ENCODE measurements around the gene IGF1R.

DNA sequence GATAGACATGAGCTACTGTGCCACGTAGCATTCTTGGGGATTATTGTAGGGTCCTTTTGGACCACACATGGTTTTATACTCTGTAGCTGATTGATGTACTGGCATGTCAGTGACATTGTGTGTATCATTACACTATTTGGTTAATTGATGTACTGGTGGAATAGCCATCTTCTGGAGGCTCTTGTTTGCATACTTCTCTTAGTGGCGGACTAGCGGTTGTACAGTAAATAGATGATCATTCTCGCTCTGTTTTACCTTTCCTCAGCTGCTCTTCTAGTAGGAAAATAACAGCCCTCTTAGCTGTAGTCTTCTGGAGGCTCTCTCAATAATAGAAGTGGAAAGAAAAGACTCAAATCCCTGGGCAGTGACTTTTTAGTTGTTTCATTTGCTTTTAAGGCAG, 24.8 kb downstream of the IGF1R start:
- no peak for TF ChIP-seq POLR2A (IDR thresholded peaks at IDR 0.05)
- TF ChIP-seq, protein P1, sequence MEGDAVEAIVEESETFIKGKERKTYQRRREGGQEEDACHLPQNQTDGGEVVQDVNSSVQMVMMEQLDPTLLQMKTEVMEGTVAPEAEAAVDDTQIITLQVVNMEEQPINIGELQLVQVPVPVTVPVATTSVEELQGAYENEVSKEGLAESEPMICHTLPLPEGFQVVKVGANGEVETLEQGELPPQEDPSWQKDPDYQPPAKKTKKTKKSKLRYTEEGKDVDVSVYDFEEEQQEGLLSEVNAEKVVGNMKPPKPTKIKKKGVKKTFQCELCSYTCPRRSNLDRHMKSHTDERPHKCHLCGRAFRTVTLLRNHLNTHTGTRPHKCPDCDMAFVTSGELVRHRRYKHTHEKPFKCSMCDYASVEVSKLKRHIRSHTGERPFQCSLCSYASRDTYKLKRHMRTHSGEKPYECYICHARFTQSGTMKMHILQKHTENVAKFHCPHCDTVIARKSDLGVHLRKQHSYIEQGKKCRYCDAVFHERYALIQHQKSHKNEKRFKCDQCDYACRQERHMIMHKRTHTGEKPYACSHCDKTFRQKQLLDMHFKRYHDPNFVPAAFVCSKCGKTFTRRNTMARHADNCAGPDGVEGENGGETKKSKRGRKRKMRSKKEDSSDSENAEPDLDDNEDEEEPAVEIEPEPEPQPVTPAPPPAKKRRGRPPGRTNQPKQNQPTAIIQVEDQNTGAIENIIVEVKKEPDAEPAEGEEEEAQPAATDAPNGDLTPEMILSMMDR (IDR thresholded peaks at IDR 0.05): no peak
- no peak for TF ChIP-seq EP300 (IDR thresholded peaks at IDR 0.05; ENCODE audit: low read depth)

All from transverse colon (tissue), 3 donors.